Mucosa of descending colon (tissue), 3 donors: ENCODE measurements around the gene ABCC8. TPM values are rescaled to one million over a fixed set of nuclear protein-coding genes. Genes with fewer than 3 reads are reported as not detected.
A peak's percentile ranks its signal among the peaks of the same experiment; 100 is the strongest.

Experiments
- ATAC-seq: fragments of 200-7000 bp; cut with Tn5 transposase; one replicate; pipeline ENCODE4 v1.9.1; 2020; ENCODE audit warnings: mild to moderate bottlenecking, moderate library complexity
- DNase-seq, 3 donors: peaks; one replicate each; pipeline ENCODE4 v3.0.0-alpha.2; 2020
- H3K36me3 ChIP-seq: fragments of 200-600 bp; one replicate; pipeline ENCODE4 v1.8.0; 2021; ENCODE audit warnings: low read depth, mild to moderate bottlenecking
- H3K4me1 ChIP-seq: fragments of 200-600 bp; one replicate; pipeline ENCODE4 v1.8.0; 2021; ENCODE audit warnings: low read depth, mild to moderate bottlenecking
- H3K4me3 ChIP-seq: fragments of 200-600 bp; one replicate; pipeline ENCODE4 v1.8.0; 2021; ENCODE audit warnings: mild to moderate bottlenecking
- H3K9me3 ChIP-seq: fragments of 200-600 bp; one replicate; pipeline ENCODE4 v1.8.0; 2021; ENCODE audit warnings: mild to moderate bottlenecking
- CTCF ChIP-seq: fragments of 200-600 bp; IDR thresholded peaks from one replicate; pipeline ENCODE4 v1.8.0; 2022; ENCODE audit warnings: antibody characterized with exemption, mild to moderate bottlenecking
- intact Hi-C, 2 donors: fragments of 100-400 bp; cut with DNase I in 1 of 2; cut with micrococcal nuclease in 1 of 2; formaldehyde crosslinking; loops; one replicate each; pipeline versions ENCODE4 v1.11.0 to v1.11.1; 2022; cut with DNase I, micrococcal nuclease
- total RNA-seq, 3 donors: library from RNA; stranded (reverse); fragmentation: NEBNext Ultra II Directional in 2 of 3; extraction: Animal tissue kit (Norgen Biotek cat#: 25700) in 2 of 3; gene quantifications; one replicate each; pipeline versions ENCODE4 v1.2.1 to v1.2.4, GENCODE V29; 2021 to 2023
- donor health status: DM: no; HTN: no; CAD: no; lungs with moderate emphysema.
- donor health status: DM: no; HTN: no; CAD: no.
- donor health status: DM: no; HTN: yes; CAD: no.

Gene ABCC8
- total RNA-seq, 3 donors from 2014 or later, result 2.2 to 4.1 (median 3.3) TPM

- ATAC-seq, result no peak
- intact Hi-C loops, result no loop called here
- DNase-seq, result peak in 1 of 3 donors; percentile 7
- Histone ChIP-seq H3K4me3 (no peak overlapping the region), H3K9me3 (no peaks in the 10 kb centered on the region), H3K36me3 (no peaks in the 10 kb centered on the region), H3K4me1 (no peaks in the 10 kb centered on the region)
- TF ChIP-seq CTCF, result no peak
These were observed 54.9 kb downstream of the ABCC8 start for GRCh38 chr11:17421781-17422180.

- DNase-seq (no peak), ATAC-seq (no peak)
- Histone ChIP-seq H3K9me3 (no peaks in the 10 kb centered on the region), H3K4me3 (no peak overlapping the region), H3K36me3 (no peaks in the 10 kb centered on the region), H3K4me1 (no peaks in the 10 kb centered on the region)
- intact Hi-C loops, result no loop called here
- TF ChIP-seq CTCF, result no peak
These were observed 58.1 kb downstream of the ABCC8 start for GRCh38 chr11:17418444-17419081.

- H3K4me3 ChIP-seq, result no peak overlapping the region
- peaks cover 4% of the 10 kb centered on the region for H3K4me1 ChIP-seq
- no peaks in the 10 kb centered on the region for H3K36me3 ChIP-seq
- TF ChIP-seq CTCF, result no peak
- DNase-seq, result no peak
- H3K9me3 ChIP-seq, result no peaks in the 10 kb centered on the region
- no peak for ATAC-seq
- intact Hi-C loops, result no loop called here
These were observed 60.2 kb downstream of the ABCC8 start for GRCh38 chr11:17416492-17416891.

- intact Hi-C loops, result no loop called here
- peaks cover 4% of the 10 kb centered on the region for H3K4me1 ChIP-seq
- DNase-seq (peak in 1 of 3 donors; percentile 8), ATAC-seq (no peak)
- H3K4me3 ChIP-seq, result no peak overlapping the region
- no peaks in the 10 kb centered on the region for H3K36me3 ChIP-seq
- H3K9me3 ChIP-seq, result no peaks in the 10 kb centered on the region
- TF ChIP-seq CTCF, result no peak
These were observed 61.0 kb downstream of the ABCC8 start for GRCh38 chr11:17415523-17416104.

GRCh38 chr11:17414992-17415391, 61.7 kb downstream of the ABCC8 start:
- H3K4me1 ChIP-seq, result peaks cover 4% of the 10 kb centered on the region
- intact Hi-C loops, result no loop called here
- H3K36me3 ChIP-seq, result no peaks in the 10 kb centered on the region
- TF ChIP-seq CTCF, result no peak
- DNase-seq (peak in 1 of 3 donors; percentile 7), ATAC-seq (no peak)
- no peak overlapping the region for H3K4me3 ChIP-seq
- no peaks in the 10 kb centered on the region for H3K9me3 ChIP-seq
